ENCODE results near the gene CILP.
"Not testable (repeated sequence)": the region's sequence is repeated elsewhere in the genome, so short reads cannot be mapped to it uniquely, and the experiment has no call there.

CILP gene

GRCh38 chr15:65210770-65211481 is at the start of gene CILP:
Gene CILP (minus strand): TSS chr15:65211473. CDS start chr15:65209755, 1,718 bp downstream.
- DNase-seq (ENCODE audit: insufficient read length, low spot score) (no peak), FAIRE-seq (no peak)

- no peak for FAIRE-seq
- DNase-seq (ENCODE audit: insufficient read length, low spot score) = no peak
These were observed 49.7 kb upstream of the CILP start for GRCh38 chr15:65260968-65261367.

GRCh38 chr15:65259367-65259797 is 48.1 kb upstream of the CILP start:
- FAIRE-seq (no peak), DNase-seq (ENCODE audit: insufficient read length, low spot score) (no peak)

- DNase-seq (ENCODE audit: insufficient read length, low spot score) (no peak), FAIRE-seq (no peak)
These were observed 47.3 kb upstream of the CILP start for GRCh38 chr15:65258375-65259262.

GRCh38 chr15:65255486-65256140 is 44.3 kb upstream of the CILP start:
- FAIRE-seq (no peak), DNase-seq (ENCODE audit: insufficient read length, low spot score) (no peak)

- DNase-seq (ENCODE audit: insufficient read length, low spot score) (no peak), FAIRE-seq (no peak)
These were observed 43.5 kb upstream of the CILP start for GRCh38 chr15:65254758-65255157.

- DNase-seq (ENCODE audit: insufficient read length, low spot score) = no peak
- FAIRE-seq = no peak
These were observed 43.1 kb upstream of the CILP start for GRCh38 chr15:65254356-65254755.

- FAIRE-seq = peak; percentile 8
- DNase-seq (ENCODE audit: insufficient read length, low spot score) = no peak
These were observed 38.4 kb upstream of the CILP start for GRCh38 chr15:65249641-65250040.

GRCh38 chr15:65248511-65249255 is 37.4 kb upstream of the CILP start:
- FAIRE-seq (no peak), DNase-seq (ENCODE audit: insufficient read length, low spot score) (no peak)

GRCh38 chr15:65246939-65247338 is 35.7 kb upstream of the CILP start:
- no peak for FAIRE-seq
- DNase-seq (ENCODE audit: insufficient read length, low spot score) = no peak

GRCh38 chr15:65246026-65246714 is 34.9 kb upstream of the CILP start:
- FAIRE-seq (no peak), DNase-seq (ENCODE audit: insufficient read length, low spot score) (no peak)

GRCh38 chr15:65245096-65245856 is 34.0 kb upstream of the CILP start:
- no peak for FAIRE-seq
- no peak for DNase-seq (ENCODE audit: insufficient read length, low spot score)

- DNase-seq (ENCODE audit: insufficient read length, low spot score) (no peak), FAIRE-seq (no peak)
These were observed 33.4 kb upstream of the CILP start for GRCh38 chr15:65244638-65245037.

GRCh38 chr15:65236443-65236842 is 25.2 kb upstream of the CILP start:
- DNase-seq (ENCODE audit: insufficient read length, low spot score); FAIRE-seq: not testable (repeated sequence)

- FAIRE-seq = no peak
- no peak for DNase-seq (ENCODE audit: insufficient read length, low spot score)
These were observed 22.4 kb upstream of the CILP start for GRCh38 chr15:65233696-65234095.

- DNase-seq (ENCODE audit: insufficient read length, low spot score) (no peak), FAIRE-seq (no peak)
These were observed 21.2 kb upstream of the CILP start for GRCh38 chr15:65232520-65232919.

- DNase-seq (ENCODE audit: insufficient read length, low spot score) (no peak), FAIRE-seq (no peak)
These were observed 20.0 kb upstream of the CILP start for GRCh38 chr15:65231306-65231705.

GRCh38 chr15:65226901-65227300 is 15.6 kb upstream of the CILP start:
- not testable (repeated sequence) for DNase-seq (ENCODE audit: insufficient read length, low spot score); FAIRE-seq

GRCh38 chr15:65226221-65226620 is 14.9 kb upstream of the CILP start:
- no peak for FAIRE-seq
- DNase-seq (ENCODE audit: insufficient read length, low spot score) = no peak
